ENCODE data around the gene TBCA.
"Not testable (repeated sequence)": the region's sequence is repeated elsewhere in the genome, so short reads cannot be mapped to it uniquely, and the experiment has no call there.

TBCA gene

GRCh38 chr5:77772729-77773128, 3.4 kb downstream of the TBCA start:
- no peak for DNase-seq (ENCODE audit: low spot score)

DNA sequence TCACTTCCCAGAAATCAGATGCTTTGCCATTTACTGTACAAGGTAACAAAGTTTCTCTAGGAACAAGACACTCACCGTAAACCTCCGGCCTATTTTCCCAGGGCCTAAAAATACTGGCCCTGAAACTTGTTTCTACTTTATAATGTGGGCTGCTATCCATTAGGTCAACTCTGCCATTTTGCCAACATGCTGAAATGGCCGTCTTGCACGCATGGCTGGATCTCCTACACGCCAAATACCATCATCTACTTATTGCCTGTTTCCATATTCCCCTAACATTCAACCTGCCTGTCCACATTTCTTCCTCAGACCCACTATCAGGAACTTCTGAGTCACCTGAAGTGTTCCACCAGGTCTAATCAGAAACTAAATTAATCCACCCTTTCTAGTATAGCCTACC, 4.7 kb downstream of the TBCA start:
- DNase-seq (ENCODE audit: low spot score), result peak; percentile 24

DNA sequence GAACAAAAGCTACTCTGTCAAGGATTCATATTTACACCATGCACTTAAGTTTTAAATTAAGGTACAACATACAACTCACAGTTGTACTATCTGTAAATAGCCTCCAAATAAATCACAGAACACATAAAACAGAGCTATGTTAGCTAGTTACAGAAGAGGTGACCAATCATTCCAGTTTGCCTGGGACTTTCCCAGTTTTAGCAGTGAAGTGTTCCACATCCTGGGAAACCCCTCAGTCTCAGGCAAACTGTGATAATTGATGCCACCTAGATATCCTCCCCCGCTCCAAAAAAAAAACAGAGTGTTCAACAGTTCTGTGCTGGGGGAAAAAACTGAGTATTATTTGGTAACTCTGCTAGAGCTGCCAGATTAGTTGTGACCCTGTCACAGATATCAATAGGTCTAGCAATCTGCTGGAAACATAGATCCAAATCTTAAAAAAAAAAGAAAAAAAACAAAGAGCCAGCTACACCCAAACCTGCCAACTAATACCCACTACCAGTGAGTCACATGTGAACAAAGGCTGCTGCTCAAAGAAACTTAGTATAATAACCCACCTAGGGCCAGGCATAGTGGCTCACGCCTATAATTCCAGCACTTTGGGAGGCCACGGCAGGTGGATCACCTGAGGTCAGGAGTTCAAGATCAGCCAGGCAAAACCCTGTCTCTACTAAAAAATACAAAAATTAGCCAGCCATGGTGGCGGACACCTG, 5.7 kb downstream of the TBCA start:
- peak; percentile 76 for DNase-seq (ENCODE audit: low spot score)

DNA sequence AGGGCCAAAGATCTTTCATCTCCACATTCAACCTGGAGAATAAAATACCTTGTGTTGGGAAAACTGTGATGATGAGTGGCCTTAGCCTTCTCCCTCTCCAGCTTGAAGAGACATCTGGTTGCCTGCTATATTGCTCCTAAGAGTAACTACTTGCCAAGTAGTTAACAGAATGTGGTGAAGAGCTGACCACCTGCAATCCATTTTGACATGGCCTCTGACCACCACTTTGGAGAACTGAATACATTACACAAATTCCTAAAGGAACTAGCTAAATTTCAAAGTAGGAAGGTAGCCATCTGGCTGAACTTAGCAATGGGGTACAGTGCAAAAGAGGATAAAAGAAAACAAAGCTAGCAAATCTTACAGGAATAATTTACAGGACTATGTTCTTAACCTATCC, 7.2 kb downstream of the TBCA start:
- DNase-seq (ENCODE audit: low spot score), result no peak

DNA sequence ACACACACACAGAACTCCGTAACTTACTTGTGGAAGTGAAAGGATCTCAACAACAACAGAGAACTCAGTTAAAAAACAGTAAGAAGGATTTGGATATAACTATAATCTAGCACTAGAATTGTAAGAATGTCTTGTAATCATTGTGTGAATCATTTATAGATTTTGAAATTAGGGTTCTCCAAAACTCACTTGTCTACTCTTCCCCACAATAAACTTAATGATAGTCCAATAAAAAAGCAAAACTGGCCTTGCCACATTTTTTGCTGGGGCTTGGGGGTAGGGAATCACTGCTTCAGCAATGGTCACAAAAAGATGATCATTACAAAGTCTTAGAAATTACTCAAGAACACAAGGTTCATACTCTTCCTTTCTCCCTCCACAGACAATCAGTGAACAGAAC, 8.8 kb downstream of the TBCA start:
- DNase-seq (ENCODE audit: low spot score), result no peak

- no peak for DNase-seq (ENCODE audit: low spot score)
Measured at GRCh38 chr5:77761606-77762005, 14.5 kb downstream of the TBCA start.

DNA sequence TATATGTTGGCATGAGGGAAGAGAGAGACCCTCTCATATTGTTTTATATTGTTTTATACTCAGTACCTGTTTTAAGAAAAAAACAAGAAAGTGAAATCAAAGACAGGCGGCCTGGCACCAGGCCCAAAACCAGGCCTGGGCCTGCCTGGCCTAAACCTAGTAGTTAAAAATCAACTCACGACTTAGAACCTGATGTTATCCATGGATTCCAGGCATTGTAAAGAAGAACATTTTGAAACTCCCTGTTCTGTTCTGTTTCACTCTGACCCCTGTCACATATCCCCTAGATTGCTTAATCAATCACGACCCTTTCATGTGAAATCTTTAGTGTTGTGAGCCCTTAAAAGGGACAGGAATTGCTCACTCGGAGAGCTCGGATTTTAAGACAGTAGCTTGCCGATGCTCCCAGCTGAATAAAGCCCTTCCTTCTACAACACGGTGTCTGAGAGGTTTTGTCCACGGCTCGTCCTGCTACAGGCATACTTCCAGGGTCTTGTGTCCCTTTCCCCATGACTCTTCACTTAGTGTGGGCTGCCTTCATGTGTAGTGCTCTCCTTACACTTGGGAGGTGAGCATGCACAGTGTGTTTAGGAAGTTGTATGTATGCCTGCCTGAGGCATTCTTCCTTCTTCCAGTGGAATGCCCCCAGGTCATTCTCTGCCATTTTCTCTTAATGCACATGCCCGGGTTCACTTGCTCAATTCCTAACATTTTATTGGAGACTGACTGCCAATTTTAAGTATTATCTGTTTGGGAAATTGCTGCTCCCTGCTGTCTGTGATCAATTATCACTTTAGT, 17.8 kb downstream of the TBCA start:
- no peak for DNase-seq (ENCODE audit: low spot score)

GRCh38 chr5:77751328-77752023, 24.7 kb downstream of the TBCA start:
- no peak for DNase-seq (ENCODE audit: low spot score)

- not testable (repeated sequence) for DNase-seq (ENCODE audit: low spot score)
Measured at GRCh38 chr5:77750928-77751327, 25.2 kb downstream of the TBCA start.

GRCh38 chr5:77748160-77748559, 28.0 kb downstream of the TBCA start:
- DNase-seq (ENCODE audit: low spot score), result no peak

- DNase-seq (ENCODE audit: low spot score), result no peak
Measured at GRCh38 chr5:77744116-77744515, 32.0 kb downstream of the TBCA start.

DNA sequence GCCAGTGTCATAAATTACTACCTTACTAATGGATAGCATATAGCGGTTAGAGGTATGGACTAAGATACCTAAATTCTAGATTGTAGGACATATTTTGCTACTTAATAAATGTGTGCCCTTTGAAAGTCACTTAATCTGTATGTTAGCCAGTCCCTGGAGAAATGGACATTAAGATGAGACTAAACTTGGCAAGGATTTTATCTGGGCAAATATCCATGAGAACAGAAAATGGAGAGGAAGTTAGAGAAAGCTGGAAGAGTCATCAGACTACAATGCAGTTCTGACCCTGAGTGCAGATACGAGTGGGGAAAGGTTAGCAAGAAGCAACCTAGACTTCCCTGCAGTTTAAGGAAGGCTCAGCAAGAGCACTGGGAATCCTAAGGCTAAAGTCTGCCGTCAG, 33.0 kb downstream of the TBCA start:
- no peak for DNase-seq (ENCODE audit: low spot score)

GRCh38 chr5:77741608-77742007, 34.5 kb downstream of the TBCA start:
- peak; percentile 12 for DNase-seq (ENCODE audit: low spot score)

GRCh38 chr5:77734885-77735284, 41.3 kb downstream of the TBCA start:
- DNase-seq (ENCODE audit: low spot score), result no peak

DNA sequence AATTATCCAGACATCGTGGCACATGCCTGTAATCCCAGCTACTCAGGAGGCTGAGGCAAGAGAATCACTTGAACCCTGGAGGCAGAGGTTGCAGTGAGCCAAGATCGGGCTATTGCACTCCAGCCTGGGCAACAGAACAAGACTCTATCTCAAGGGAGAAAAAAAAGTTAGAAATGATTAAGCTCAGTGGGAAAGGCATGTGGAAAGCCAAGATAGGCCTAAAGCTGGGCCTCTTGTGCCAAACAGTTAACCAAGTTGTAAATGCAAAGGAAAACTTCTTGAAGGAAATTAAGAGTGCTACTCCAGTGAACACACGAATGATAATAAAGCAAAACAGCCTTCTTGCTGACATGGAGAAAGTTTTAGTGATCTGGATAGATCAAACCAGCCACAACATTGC, 43.0 kb downstream of the TBCA start:
- DNase-seq (ENCODE audit: low spot score), result no peak

GRCh38 chr5:77727190-77727589, 48.9 kb downstream of the TBCA start:
- no peak for DNase-seq (ENCODE audit: low spot score)

DNA sequence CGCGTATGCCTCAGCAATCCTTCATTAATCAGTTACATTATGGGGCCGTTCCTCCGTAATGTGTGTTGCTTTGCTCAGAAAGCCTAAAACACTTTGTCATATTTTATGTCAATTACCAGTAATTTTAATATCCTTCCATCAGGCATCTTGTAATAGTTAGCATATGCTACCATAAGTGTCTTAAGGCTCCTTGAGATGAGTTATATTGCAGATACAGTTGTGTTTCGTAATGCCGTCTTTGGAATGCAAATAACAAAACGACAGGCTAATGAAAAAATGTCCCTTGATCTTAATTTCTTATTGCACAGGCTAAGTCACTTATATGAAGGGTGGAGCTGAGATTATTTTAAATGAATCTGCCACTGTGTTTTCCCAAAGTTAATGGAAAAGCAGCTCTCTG, 50.5 kb downstream of the TBCA start:
- no peak for DNase-seq (ENCODE audit: low spot score)

DNA sequence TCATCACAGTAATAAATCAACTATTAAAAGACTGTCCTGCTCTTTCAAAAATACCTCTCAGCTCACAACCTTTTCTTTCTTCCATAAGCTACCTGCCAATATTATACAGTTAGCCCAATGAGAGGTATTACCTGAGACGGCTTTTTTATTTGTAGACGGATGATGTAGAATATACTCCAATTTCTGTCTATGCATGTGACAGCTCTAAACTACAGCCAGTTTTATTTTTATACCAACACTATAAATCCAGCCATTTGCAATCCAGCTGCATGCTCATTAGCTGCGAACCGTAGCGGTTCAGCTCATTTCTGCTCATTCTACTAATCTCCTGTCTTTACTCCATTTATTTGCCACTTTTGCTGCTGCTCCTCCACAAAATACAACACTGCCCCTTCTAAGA, 51.2 kb downstream of the TBCA start:
- no peak for DNase-seq (ENCODE audit: low spot score)

DNA sequence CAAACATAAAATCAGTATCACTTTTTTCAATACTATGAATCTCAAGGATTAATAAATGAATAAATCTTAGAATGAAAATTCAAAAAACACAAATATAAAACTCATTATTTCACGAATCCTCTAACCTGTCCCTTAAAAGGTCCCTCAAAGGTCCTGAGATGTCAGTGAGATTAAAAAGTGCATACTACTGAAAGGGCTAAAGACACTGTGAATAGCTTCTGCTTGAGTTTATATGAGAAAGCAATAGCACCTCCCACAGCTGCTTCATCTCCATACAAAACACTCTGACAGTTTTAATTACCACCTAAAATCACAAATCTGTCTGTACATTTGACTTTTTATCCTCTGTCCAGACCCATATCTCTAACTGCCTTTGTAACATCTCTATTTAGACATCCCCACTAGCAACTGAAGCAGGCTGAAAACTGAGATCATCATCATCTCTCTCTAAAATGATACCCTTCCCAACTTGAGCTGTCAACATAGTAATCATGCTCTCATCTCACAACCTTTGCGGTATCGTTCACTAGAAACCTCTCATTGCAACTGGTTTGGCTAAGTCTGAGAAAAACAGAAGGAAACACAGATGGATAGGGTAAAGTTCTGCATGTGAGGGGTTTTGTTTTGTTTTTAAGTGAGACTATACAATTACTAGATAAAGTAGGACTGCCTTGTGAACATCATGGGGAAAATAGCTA, 56.3 kb downstream of the TBCA start:
- no peak for DNase-seq (ENCODE audit: low spot score)

GRCh38 chr5:77718934-77719610, 57.1 kb downstream of the TBCA start:
- DNase-seq (ENCODE audit: low spot score), result no peak

- DNase-seq (ENCODE audit: low spot score), result no peak
Measured at GRCh38 chr5:77709993-77710685, 66.0 kb downstream of the TBCA start.

All from kidney tubule cell (primary cell).